GM18867 (cell line): ENCODE measurements around the gene UBAC2.
"Not testable (repeated sequence)": the region's sequence is repeated elsewhere in the genome, so short reads cannot be mapped to it uniquely, and the experiment has no call there.

Source experiments
- ATAC-seq: cut with Tn5 transposase; IDR thresholded peaks from one replicate; pipeline ENCODE4 v1.9.1; 2021; ENCODE audit warnings: mild to moderate bottlenecking, moderate library complexity; ENCODE audit not compliant: unreplicated experiment

The UBAC2 gene

GRCh38 chr13:99211421-99212035 is 10.9 kb downstream of the UBAC2 start:
- no peak for ATAC-seq

- peak; percentile 70 for ATAC-seq
These were observed 13.6 kb downstream of the UBAC2 start for GRCh38 chr13:99214232-99214631.

- no peak for ATAC-seq
These were observed 14.1 kb downstream of the UBAC2 start for GRCh38 chr13:99214731-99215130.

- no peak for ATAC-seq
These were observed 14.7 kb downstream of the UBAC2 start for GRCh38 chr13:99215184-99215830.

- ATAC-seq: no peak
These were observed 16.9 kb downstream of the UBAC2 start for GRCh38 chr13:99217461-99218110.

GRCh38 chr13:99218126-99218525 is 17.5 kb downstream of the UBAC2 start:
- no peak for ATAC-seq

GRCh38 chr13:99218545-99218944 is 17.9 kb downstream of the UBAC2 start:
- no peak for ATAC-seq

- ATAC-seq: peak; percentile 71
These were observed 18.3 kb downstream of the UBAC2 start for GRCh38 chr13:99218969-99219368.

GRCh38 chr13:99220199-99220935 is 19.7 kb downstream of the UBAC2 start:
- ATAC-seq: no peak

GRCh38 chr13:99221567-99222239 is 21.0 kb downstream of the UBAC2 start:
- ATAC-seq: no peak

- ATAC-seq: no peak
These were observed 22.9 kb downstream of the UBAC2 start for GRCh38 chr13:99223587-99223986.

- no peak for ATAC-seq
These were observed 23.4 kb downstream of the UBAC2 start for GRCh38 chr13:99224021-99224420.

GRCh38 chr13:99225078-99225477 is 24.4 kb downstream of the UBAC2 start:
- ATAC-seq: no peak

- ATAC-seq: no peak
These were observed 25.9 kb downstream of the UBAC2 start for GRCh38 chr13:99226513-99226912.

GRCh38 chr13:99227331-99227900 is 26.8 kb downstream of the UBAC2 start:
- no peak for ATAC-seq

GRCh38 chr13:99227909-99228688 is 27.4 kb downstream of the UBAC2 start:
- ATAC-seq: no peak

GRCh38 chr13:99228737-99229691 is 28.4 kb downstream of the UBAC2 start:
- peak; percentile 95 for ATAC-seq

- ATAC-seq: not testable (repeated sequence)
These were observed 29.9 kb downstream of the UBAC2 start for GRCh38 chr13:99230588-99230987.

- ATAC-seq: no peak
These were observed 30.3 kb downstream of the UBAC2 start for GRCh38 chr13:99230991-99231390.
